RPMI8226 (cell line): Measurements from ENCODE around the gene KRT36.

Source experiments
- DNase-seq: peaks from one replicate; pipeline ENCODE4 v3.0.0-alpha.2; 2015

KRT36 gene

GRCh38 chr17:41500131-41500911 lies 10.6 kb upstream of the KRT36 start:
- DNase-seq = no peak

- no peak for DNase-seq
Observed at GRCh38 chr17:41499714-41500113, 10.0 kb upstream of the KRT36 start.

- DNase-seq = no peak
Observed at GRCh38 chr17:41498276-41498675, 8.6 kb upstream of the KRT36 start.

- DNase-seq = peak; percentile 92
Observed at GRCh38 chr17:41496803-41497484, 7.2 kb upstream of the KRT36 start.

GRCh38 chr17:41494524-41494923 lies 4.8 kb upstream of the KRT36 start:
- DNase-seq = no peak

GRCh38 chr17:41492771-41493170 lies 3.1 kb upstream of the KRT36 start:
- peak; percentile 42 for DNase-seq

- no peak for DNase-seq
Observed at GRCh38 chr17:41492351-41492750, 2.6 kb upstream of the KRT36 start.

- DNase-seq = no peak
Observed at GRCh38 chr17:41491476-41491875, 1.8 kb upstream of the KRT36 start.

- DNase-seq = no peak
Observed at GRCh38 chr17:41490000-41490990, 585 bp upstream of the KRT36 start.

GRCh38 chr17:41486809-41487530 lies 2.7 kb downstream of the KRT36 start:
- DNase-seq = peak; percentile 30

- no peak for DNase-seq
Observed at GRCh38 chr17:41486316-41486715, 3.4 kb downstream of the KRT36 start.

GRCh38 chr17:41484920-41485904 lies 4.5 kb downstream of the KRT36 start:
- no peak for DNase-seq

- DNase-seq = no peak
Observed at GRCh38 chr17:41483991-41484826, 5.5 kb downstream of the KRT36 start.

GRCh38 chr17:41483531-41483930 lies 6.2 kb downstream of the KRT36 start:
- no peak for DNase-seq

GRCh38 chr17:41481036-41481435 lies 8.7 kb downstream of the KRT36 start, which contains the start of gene KRT35:
TSS of gene KRT35 (minus strand) at chr17:41481151. CDS start at chr17:41481097, 54 bp downstream.
- no peak for DNase-seq

- no peak for DNase-seq
Observed at GRCh38 chr17:41480581-41480980, 9.1 kb downstream of the KRT36 start.

- DNase-seq = peak; percentile 80
Observed at GRCh38 chr17:41480136-41480535, 9.6 kb downstream of the KRT36 start.

GRCh38 chr17:41478237-41478636 lies 11.5 kb downstream of the KRT36 start:
- no peak for DNase-seq

GRCh38 chr17:41476866-41477815 lies 12.6 kb downstream of the KRT36 start:
- no peak for DNase-seq
